ENCODE data around the gene JADE1.

Gene JADE1

GRCh38 chr4:128810871-128811570 lies 1.5 kb downstream of the JADE1 start:
- DNase-seq = peak; percentile 91

GRCh38 chr4:128811571-128812441 lies 2.3 kb downstream of the JADE1 start:
- peak; percentile 94 for DNase-seq

GRCh38 chr4:128812442-128813235 lies 3.1 kb downstream of the JADE1 start:
- peak; percentile 90 for DNase-seq

- DNase-seq = no peak
Measured at GRCh38 chr4:128813965-128814364, 4.5 kb downstream of the JADE1 start.

- DNase-seq = no peak
Measured at GRCh38 chr4:128818442-128818841, 8.9 kb downstream of the JADE1 start.

- no peak for DNase-seq
Measured at GRCh38 chr4:128819082-128819742, 9.7 kb downstream of the JADE1 start.

GRCh38 chr4:128820671-128821070 lies 11.2 kb downstream of the JADE1 start:
- no peak for DNase-seq

GRCh38 chr4:128821151-128821550 lies 11.7 kb downstream of the JADE1 start:
- DNase-seq = no peak

GRCh38 chr4:128823025-128823661 lies 13.6 kb downstream of the JADE1 start:
- DNase-seq = no peak

GRCh38 chr4:128825226-128825625 lies 15.7 kb downstream of the JADE1 start:
- DNase-seq = no peak

GRCh38 chr4:128827296-128827695 lies 17.8 kb downstream of the JADE1 start:
- no peak for DNase-seq

- DNase-seq = peak; percentile 8
Measured at GRCh38 chr4:128830906-128831503, 21.5 kb downstream of the JADE1 start.

GRCh38 chr4:128831531-128832242 lies 22.2 kb downstream of the JADE1 start:
- peak; percentile 66 for DNase-seq

- no peak for DNase-seq
Measured at GRCh38 chr4:128832243-128832625, 22.7 kb downstream of the JADE1 start.

- no peak for DNase-seq
Measured at GRCh38 chr4:128835498-128836222, 26.2 kb downstream of the JADE1 start.

- DNase-seq = no peak
Measured at GRCh38 chr4:128837198-128837597, 27.7 kb downstream of the JADE1 start.

- no peak for DNase-seq
Measured at GRCh38 chr4:128837679-128838078, 28.2 kb downstream of the JADE1 start.

GRCh38 chr4:128840711-128841318 lies 31.3 kb downstream of the JADE1 start:
- no peak for DNase-seq

GRCh38 chr4:128841402-128841801 lies 31.9 kb downstream of the JADE1 start:
- no peak for DNase-seq

- DNase-seq = no peak
Measured at GRCh38 chr4:128844931-128845330, 35.4 kb downstream of the JADE1 start.
